ENCODE data around the gene ETS1. TPM values are rescaled to one million over a fixed set of nuclear protein-coding genes. Genes with fewer than 3 reads are reported as not detected.

Gene ETS1
- 62.0 and 77.7 TPM in 2 replicates for total RNA-seq

GRCh38 chr11:128587415-128587814 lies at the start of gene ETS1:
TSS of gene ETS1 (minus strand) at chr11:128587558. CDS start at chr11:128573130, 14,428 bp downstream.

Other genes with a start within 250 kb of the ETS1 start
- 0.63 and 2.0 TPM in 2 replicates for gene FLI1, start 106.5 kb upstream of the ETS1 start, total RNA-seq

Data from mesangial cell (primary cell).